GM19025 (cell line): Measurements from ENCODE around the gene CCDC138.
A peak's percentile ranks its signal among the peaks of the same experiment; 100 is the strongest.
"Not testable (repeated sequence)": the region's sequence is repeated elsewhere in the genome, so short reads cannot be mapped to it uniquely, and the experiment has no call there.

Experiments used
- ATAC-seq: cut with Tn5 transposase; IDR thresholded peaks from one replicate; pipeline ENCODE4 v1.9.1; 2021; ENCODE audit warnings: mild to moderate bottlenecking, low read depth, moderate library complexity; ENCODE audit not compliant: unreplicated experiment

The CCDC138 gene

GRCh38 chr2:108786354-108787215, at the start of gene CCDC138:
Gene CCDC138 (plus strand): TSS chr2:108786771. CDS start chr2:108786823, 52 bp downstream.
- peak; percentile 97 for ATAC-seq

- not testable (repeated sequence) for ATAC-seq
These were observed 28.6 kb upstream of the CCDC138 start for GRCh38 chr2:108757973-108758372.

- not testable (repeated sequence) for ATAC-seq
These were observed 24.0 kb upstream of the CCDC138 start for GRCh38 chr2:108762618-108763017.

- ATAC-seq, result not testable (repeated sequence)
These were observed 19.9 kb upstream of the CCDC138 start for GRCh38 chr2:108766671-108767070.

GRCh38 chr2:108767859-108768258, 18.7 kb upstream of the CCDC138 start:
- ATAC-seq, result not testable (repeated sequence)

GRCh38 chr2:108776475-108776874, 10.1 kb upstream of the CCDC138 start:
- no peak for ATAC-seq

- no peak for ATAC-seq
These were observed 7.7 kb upstream of the CCDC138 start for GRCh38 chr2:108778857-108779256.

- no peak for ATAC-seq
These were observed 590 bp upstream of the CCDC138 start for GRCh38 chr2:108786008-108786353.

- ATAC-seq, result no peak
These were observed 608 bp downstream of the CCDC138 start for GRCh38 chr2:108787216-108787541.

GRCh38 chr2:108803045-108803736, 16.6 kb downstream of the CCDC138 start:
- no peak for ATAC-seq

GRCh38 chr2:108805032-108805431, 18.5 kb downstream of the CCDC138 start:
- no peak for ATAC-seq

GRCh38 chr2:108805782-108806181, 19.2 kb downstream of the CCDC138 start:
- ATAC-seq, result no peak

GRCh38 chr2:108806371-108807113, 20.0 kb downstream of the CCDC138 start:
- no peak for ATAC-seq

GRCh38 chr2:108809936-108810335, 23.4 kb downstream of the CCDC138 start:
- ATAC-seq, result no peak

GRCh38 chr2:108810993-108811957, 24.7 kb downstream of the CCDC138 start:
- no peak for ATAC-seq

- no peak for ATAC-seq
These were observed 27.2 kb downstream of the CCDC138 start for GRCh38 chr2:108813732-108814131.

- no peak for ATAC-seq
These were observed 33.9 kb downstream of the CCDC138 start for GRCh38 chr2:108820482-108820881.

GRCh38 chr2:108823286-108823685, 36.7 kb downstream of the CCDC138 start:
- ATAC-seq, result no peak

GRCh38 chr2:108824316-108825070, 37.9 kb downstream of the CCDC138 start:
- no peak for ATAC-seq
